GM12891 (cell line): ENCODE data around the gene DOLK.
A peak's percentile ranks its signal among the peaks of the same experiment; 100 is the strongest.

Experiments
- DNase-seq: peaks from one replicate; pipeline ENCODE4 v3.0.0; 2011; ENCODE audit warnings: low spot score; ENCODE audit not compliant: insufficient read length
- FAIRE-seq: peaks from 2 replicates; lab custom pipeline; 2011; peaks lifted over from hg19 to GRCh38; lab: Jason Lieb, UNC
- PAX5 ChIP-seq: IDR thresholded peaks from 2 replicates; pipeline ENCODE4 v1.6.1; 2011; ENCODE audit warnings: low read length, moderate library complexity, mild to moderate bottlenecking; ENCODE audit not compliant: insufficient read depth, severe bottlenecking
- POLR2A ChIP-seq: IDR thresholded peaks from 2 replicates; pipeline ENCODE4 v1.6.1; 2011; ENCODE audit warnings: low read depth, low read length, control low read depth
- POLR2AphosphoS5 ChIP-seq: IDR thresholded peaks from 2 replicates; pipeline ENCODE4 v1.6.1; 2011; ENCODE audit warnings: low read depth, low read length, control low read depth
- POU2F2 ChIP-seq: IDR thresholded peaks from 2 replicates; pipeline ENCODE4 v1.6.1; 2011; ENCODE audit warnings: low read depth, mild to moderate bottlenecking, control low read depth, low read length, moderate library complexity
- SPI1 ChIP-seq: IDR thresholded peaks from 2 replicates; pipeline ENCODE4 v1.6.1; 2011; ENCODE audit warnings: low read depth, low read length, control low read depth
- TAF1 ChIP-seq: IDR thresholded peaks from 2 replicates; pipeline ENCODE4 v1.6.1; 2011; ENCODE audit warnings: low read depth, low read length, control low read depth

Gene DOLK

DNA sequence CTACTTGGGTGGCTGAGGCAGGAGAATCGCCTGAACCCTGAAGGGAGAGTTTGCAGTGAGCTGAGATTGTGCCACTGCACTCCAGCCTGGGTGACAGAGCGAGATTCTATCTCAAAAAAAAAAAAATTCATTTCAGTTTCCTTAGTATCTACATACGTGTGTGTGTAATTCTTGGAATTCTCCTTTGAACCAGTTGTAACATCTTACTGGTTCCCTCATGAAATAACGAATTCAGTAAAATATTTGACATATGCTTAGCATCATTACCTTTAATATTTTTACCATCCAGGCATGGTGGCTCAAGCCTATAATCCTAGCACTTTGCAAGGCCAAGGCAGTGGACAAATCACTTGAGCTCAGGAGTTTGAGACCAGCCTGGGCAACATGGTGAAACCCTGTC, 17.8 kb downstream of the DOLK start:
- TF ChIP-seq TAF1 (no peak), POLR2A (no peak), SPI1 (no peak), PAX5 (no peak), POLR2AphosphoS5 (no peak), POU2F2 (no peak)
- no peak for DNase-seq
- FAIRE-seq = no peak

DNA sequence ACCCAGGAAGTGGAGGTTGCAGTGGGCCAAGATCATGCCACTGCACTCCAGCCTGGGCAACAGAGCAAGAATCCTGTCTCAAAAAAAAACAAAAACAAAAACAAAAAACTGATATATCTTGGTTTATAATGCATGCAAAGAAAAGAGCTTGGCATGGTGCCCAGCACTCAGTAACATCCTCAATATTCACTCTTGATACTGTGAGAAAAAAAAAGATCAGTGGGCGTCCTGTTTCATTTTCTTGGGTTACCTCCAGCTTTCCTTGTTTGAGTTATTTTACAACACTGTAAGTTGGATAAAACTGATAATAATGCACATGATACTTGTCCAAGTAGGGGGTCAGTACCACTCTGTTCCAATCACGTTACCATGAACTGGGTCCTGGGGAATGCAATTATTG, 18.8 kb downstream of the DOLK start:
- TF ChIP-seq PAX5 (no peak), POU2F2 (no peak), SPI1 (no peak), TAF1 (no peak), POLR2A (no peak), POLR2AphosphoS5 (no peak)
- FAIRE-seq = no peak
- no peak for DNase-seq

DNA sequence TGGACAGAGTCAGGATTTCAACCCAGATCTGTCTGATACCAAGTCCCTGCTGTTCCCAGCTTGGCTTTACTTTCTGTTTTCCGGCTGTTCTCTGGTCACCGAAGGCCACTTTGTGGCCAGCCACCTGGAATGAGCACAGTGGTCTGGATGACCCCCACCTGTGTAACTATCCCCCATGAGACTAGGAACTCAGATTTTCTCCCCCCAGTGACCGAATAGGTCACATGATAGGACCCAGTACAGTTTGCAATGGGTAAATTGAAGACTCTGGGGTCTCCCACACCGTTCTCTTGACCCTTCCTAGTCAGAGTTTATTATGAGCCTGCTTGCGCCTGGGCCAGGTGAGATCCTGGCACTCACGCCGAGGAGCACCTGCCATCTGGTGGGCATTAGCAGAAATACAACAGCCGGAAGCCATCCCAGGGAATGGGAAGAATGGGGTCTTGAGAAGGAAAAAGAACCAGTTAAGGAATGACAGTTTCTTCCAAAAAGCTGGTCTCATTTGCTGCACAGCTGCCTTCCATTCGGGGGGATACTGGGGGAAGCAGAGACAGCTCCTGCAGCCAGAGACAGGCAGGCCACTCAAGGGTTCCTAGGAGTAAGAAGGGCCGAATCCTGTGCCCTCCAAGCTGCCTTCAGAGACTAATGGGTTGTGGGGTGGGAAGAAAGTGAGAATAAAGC, 19.5 kb downstream of the DOLK start:
- no peak for DNase-seq
- no peak for TF ChIP-seq POU2F2
- TF ChIP-seq TAF1 = no peak
- TF ChIP-seq PAX5 = no peak
- no peak for TF ChIP-seq POLR2A
- peak; percentile 71 for FAIRE-seq

GRCh38 chr9:128923493-128923883, 23.9 kb downstream of the DOLK start:
- FAIRE-seq (no peak), DNase-seq (no peak)
- no peak for TF ChIP-seq TAF1
- TF ChIP-seq POLR2AphosphoS5 = no peak
- no peak for TF ChIP-seq POU2F2
- TF ChIP-seq PAX5 = no peak
- TF ChIP-seq POLR2A = no peak
- no peak for TF ChIP-seq SPI1

- DNase-seq (no peak), FAIRE-seq (no peak)
- TF ChIP-seq PAX5 = no peak
- no peak for TF ChIP-seq POU2F2
- TF ChIP-seq TAF1 = no peak
- no peak for TF ChIP-seq POLR2AphosphoS5
- no peak for TF ChIP-seq POLR2A
- no peak for TF ChIP-seq SPI1
Observed at GRCh38 chr9:128921881-128922763, 25.3 kb downstream of the DOLK start.

GRCh38 chr9:128920381-128921058, 26.9 kb downstream of the DOLK start, which contains the start of gene PHYHD1:
Gene PHYHD1 (plus strand): TSS chr9:128920982. CDS start chr9:128922324, 1,342 bp downstream.
- no peak for TF ChIP-seq POLR2A
- no peak for TF ChIP-seq PAX5
- TF ChIP-seq SPI1 = no peak
- TF ChIP-seq POLR2AphosphoS5 = no peak
- TF ChIP-seq TAF1 = no peak
- TF ChIP-seq POU2F2 = no peak
- FAIRE-seq = no peak
- no peak for DNase-seq

DNA sequence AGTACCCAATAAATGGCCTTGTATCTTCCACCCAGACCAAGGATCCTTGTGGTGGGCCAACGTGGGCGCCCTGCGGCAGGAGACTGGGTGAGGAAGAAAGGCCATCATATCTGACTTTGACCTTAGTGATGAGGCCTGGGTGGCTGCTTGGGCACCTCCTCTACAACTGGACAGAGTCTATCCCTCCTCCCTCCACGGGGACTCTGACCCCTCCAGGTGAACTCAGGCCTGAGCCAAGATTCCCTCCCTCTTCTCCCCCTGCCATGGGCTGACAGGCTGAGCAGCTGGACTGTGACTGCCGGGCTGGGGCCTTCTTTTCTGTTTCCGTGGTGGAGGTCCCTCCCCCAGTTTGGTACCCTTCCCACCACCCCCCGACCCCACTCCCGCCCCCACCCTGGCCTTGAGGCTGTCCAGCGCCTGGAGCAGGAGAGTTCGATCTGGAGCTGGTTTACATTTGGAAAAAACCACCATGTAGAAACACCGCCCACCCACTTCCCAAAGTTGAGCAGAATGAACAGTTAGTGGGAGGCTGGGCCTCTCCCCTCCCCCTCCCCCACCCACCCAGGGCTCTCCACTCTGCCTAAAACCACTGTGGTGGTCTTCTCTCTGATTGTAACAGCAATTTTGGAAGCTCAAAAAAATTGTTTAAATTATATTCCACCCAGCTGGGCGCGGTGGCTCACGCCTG, 27.9 kb downstream of the DOLK start:
- DNase-seq (no peak), FAIRE-seq (no peak)
- TF ChIP-seq POU2F2 (no peak), SPI1 (no peak), POLR2AphosphoS5 (no peak), PAX5 (no peak), POLR2A (no peak), TAF1 (no peak)

DNA sequence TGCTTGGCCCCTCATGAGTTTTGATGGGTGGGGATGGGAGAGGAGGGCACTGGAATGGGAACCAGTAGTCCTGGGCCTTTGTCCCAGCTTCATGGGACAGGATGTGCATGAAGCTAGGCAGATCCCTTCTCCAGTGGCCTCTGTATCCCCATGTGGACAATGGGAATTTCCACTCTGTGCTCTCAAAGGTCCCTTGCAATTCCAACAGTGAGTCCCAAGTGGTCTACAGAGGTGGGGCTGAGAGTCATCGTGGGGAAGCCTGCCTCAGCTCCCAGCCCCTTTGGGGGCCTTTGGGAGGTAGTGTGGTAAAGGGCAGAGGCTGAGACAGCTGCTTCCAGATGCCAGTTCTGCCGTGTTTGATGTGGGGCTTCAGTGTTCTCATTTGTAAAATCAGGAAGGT, 28.5 kb downstream of the DOLK start:
- no peak for DNase-seq
- no peak for TF ChIP-seq PAX5
- no peak for TF ChIP-seq SPI1
- no peak for TF ChIP-seq TAF1
- TF ChIP-seq POLR2A = no peak
- TF ChIP-seq POLR2AphosphoS5 = no peak
- TF ChIP-seq POU2F2 = no peak
- FAIRE-seq = no peak
